COLO668 (cell line): ENCODE data around the gene ABCC11.

Experiments
- DNase-seq: peaks from one replicate; lab custom pipeline; 2025; ENCODE audit not compliant: unreplicated experiment; lab: John Stamatoyannopoulos, UW

Gene ABCC11

GRCh38 chr16:48247311-48247710 lies at the start of gene ABCC11:
ABCC11 (minus strand) TSS chr16:48247539; CDS start chr16:48231921, 15,618 bp downstream.
- DNase-seq: no peak

DNA sequence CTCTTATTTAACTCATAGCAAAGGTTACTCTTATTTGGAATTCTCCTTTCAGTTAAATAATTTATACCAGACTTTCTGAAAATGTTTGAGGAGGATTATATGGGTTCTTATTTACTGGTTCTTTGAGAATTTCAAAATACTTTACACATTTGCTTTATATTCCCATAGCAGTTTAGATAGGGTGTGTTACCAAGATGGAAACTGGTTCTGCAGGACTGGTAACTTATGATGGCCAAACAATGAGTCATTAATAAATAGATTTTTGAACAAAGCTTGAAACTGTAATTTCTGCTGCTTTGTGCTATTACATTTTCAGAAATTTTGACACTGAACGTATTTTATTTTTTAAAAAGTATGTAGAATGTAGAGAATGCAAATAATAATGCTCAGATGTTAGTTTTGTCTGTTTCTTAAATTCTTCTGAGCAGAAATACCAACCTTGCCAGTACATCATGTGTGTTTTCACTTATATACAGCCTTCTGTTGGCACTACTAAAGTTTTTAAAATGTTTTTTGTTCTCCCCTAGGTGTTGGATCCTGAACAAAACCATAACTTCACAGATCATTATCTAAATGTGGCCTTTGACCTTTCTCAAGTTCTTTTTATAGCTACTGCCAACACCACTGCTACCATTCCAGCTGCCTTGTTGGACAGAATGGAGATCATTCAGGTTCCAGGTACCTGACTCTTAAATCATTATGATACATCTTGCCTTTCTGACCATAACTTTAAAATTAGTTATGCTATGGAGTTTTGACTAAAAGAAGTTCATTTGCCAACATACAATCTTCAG lies 48.3 kb upstream of the ABCC11 start:
- DNase-seq: no peak

GRCh38 chr16:48294724-48295123 lies 47.4 kb upstream of the ABCC11 start:
- DNase-seq: no peak

- no peak for DNase-seq
Observed at GRCh38 chr16:48292452-48292851, 45.1 kb upstream of the ABCC11 start.

GRCh38 chr16:48291754-48292153 lies 44.4 kb upstream of the ABCC11 start:
- no peak for DNase-seq

DNA sequence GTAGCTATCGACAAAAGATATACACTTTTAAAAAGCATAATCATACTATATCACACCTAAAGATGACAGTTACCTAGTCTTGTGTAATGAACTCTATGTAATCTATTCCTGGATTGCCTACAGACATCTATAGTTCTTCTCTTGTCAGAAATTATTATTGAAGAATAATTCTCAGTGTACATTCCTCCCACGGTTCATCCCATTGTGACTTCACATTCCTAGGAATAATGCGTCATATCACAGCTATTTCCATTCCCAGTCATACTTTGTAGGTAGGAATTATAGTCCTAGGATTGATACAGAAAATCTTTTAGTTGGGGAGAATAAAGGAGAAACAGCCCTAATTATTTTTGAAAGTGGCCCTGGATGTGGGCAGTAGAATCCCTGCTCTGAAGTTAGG lies 44.0 kb upstream of the ABCC11 start:
- DNase-seq: no peak

GRCh38 chr16:48287239-48287638 lies 39.9 kb upstream of the ABCC11 start:
- no peak for DNase-seq

- no peak for DNase-seq
Observed at GRCh38 chr16:48284772-48285409, 37.6 kb upstream of the ABCC11 start.

DNA sequence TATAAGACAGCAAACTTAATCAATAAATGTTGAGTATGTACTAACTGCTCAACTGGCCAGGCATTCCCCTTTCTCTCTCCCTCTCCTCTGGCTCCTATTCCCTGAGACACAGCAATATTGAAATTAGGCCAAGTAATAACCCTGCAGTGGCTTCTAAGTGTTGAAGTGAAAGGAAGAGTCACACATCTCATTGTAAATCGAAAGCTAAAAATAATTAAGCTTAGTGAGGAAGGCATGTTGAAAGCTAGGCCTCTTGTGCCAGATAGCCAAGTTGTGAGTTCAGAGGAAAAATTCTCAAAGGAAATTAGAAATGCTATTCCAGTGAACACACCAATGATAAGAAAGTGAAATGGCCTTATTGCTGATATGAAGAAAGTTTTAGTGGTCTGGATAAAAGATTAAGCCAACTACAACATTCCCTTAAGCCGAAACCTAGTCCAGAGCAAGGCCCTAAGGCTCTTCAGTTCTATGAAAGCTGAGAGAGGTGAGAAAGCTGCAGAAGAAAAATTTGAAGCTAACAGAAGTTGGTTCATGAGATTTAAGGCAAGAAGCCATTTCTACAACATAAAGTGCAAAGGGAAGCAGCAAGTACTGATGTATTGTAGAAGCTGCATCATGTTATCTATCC lies 35.4 kb upstream of the ABCC11 start:
- no peak for DNase-seq

GRCh38 chr16:48280546-48280945 lies 33.2 kb upstream of the ABCC11 start:
- DNase-seq: no peak

- DNase-seq: no peak
Observed at GRCh38 chr16:48279199-48279598, 31.9 kb upstream of the ABCC11 start.

- no peak for DNase-seq
Observed at GRCh38 chr16:48277158-48277557, 29.8 kb upstream of the ABCC11 start.

DNA sequence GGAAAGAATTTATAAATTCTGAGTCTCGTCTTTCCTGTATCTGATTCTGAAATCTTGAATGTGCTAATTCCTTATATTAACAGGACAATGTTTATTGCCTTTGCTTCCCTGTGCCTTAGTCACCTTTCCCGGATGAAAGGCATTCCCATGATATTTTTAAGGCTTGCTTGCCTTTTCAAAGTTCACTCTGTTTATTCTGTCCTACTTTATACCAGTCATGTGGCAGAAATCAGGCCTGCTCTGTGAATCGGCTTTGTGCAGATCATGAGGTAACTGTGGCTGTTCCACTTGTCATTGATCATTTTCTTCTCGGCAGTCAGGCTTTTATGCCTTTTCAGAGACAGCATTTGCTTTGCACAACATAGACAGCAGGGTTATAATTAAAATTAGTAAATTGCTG lies 28.8 kb upstream of the ABCC11 start:
- no peak for DNase-seq

DNA sequence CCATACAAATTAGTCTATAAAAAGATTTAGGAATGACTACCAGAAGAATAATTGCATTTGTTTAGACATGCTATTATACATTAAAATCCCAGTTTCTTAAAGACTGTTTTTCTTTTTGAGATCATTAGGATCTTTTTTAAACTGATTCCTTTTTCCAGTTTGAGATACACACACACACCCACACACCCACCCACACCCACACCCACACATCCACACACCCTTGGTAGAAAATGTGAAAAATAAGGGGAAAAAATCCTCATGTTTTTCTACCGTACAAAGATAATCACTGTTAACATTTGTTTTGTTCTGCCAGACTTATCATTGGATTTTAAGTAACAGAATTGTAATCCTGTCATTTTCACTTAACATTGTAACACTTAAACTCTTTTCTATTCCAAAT lies 27.1 kb upstream of the ABCC11 start:
- no peak for DNase-seq

- no peak for DNase-seq
Observed at GRCh38 chr16:48272837-48273421, 25.6 kb upstream of the ABCC11 start.

GRCh38 chr16:48271728-48272127 lies 24.4 kb upstream of the ABCC11 start:
- DNase-seq: no peak

DNA sequence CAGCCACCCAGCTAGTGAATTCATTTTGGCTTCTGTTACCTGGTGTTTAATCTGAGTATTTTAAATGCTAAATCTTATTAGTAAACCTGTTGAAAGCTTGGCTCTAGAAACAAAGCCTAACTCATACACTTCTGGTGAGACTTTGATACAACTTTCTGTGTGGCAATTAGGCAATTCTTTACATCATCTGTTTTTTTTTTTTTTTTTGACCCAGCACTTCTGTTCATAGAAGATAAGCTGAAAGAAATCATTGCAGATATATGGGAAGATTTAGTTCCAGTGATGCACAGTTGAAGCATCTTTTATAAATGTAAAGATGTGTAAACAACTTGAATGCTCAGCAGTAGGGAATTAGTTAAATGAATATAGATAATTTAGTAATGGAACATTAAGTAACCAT lies 21.7 kb upstream of the ABCC11 start:
- no peak for DNase-seq

DNA sequence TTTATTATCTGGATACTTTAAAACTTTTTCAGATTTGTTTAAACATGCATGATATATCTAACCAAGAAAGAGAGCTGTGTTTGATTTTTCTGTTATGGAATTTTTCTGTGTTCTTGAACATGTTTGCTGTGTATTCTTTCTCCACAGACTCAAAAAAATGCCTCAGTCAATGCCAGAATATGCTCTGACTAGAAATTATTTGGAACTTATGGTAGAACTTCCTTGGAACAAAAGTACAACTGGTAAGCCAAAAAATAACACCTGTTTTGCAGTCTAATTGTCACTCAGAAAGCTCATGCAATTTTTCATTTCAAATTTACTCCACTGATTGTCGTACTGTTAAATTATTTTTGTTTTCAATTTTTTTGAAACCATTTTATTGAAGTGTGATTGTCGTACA lies 15.3 kb upstream of the ABCC11 start:
- no peak for DNase-seq

GRCh38 chr16:48261569-48261968 lies 14.2 kb upstream of the ABCC11 start:
- DNase-seq: no peak

DNA sequence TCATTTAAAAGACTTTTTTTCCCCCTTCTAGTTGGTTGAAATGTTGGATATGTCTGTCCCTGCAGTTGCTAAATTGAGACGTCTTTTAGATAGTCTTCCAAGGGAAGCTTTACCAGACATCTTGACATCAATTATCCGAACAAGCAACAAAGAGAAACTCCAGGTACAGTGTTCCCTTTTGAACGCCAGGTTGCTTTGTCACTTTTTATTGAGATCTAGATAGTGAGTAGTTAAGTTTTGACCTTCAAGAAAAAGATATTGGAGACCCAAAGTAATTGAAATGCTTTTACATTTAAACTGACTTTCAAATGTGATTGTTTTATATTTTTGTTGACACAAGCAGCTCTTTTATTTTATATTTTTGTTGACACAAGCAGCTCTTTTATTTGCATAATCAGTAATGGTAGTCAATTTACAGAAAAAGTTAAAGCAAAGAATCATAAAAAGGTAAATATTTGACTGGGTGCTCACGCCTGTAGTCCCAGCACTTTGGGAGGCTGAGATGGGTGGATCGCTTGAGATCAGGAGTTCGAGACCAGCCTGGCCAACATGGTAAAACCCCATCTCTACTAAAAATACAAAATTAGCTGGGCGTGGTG lies 9.3 kb upstream of the ABCC11 start:
- no peak for DNase-seq

DNA sequence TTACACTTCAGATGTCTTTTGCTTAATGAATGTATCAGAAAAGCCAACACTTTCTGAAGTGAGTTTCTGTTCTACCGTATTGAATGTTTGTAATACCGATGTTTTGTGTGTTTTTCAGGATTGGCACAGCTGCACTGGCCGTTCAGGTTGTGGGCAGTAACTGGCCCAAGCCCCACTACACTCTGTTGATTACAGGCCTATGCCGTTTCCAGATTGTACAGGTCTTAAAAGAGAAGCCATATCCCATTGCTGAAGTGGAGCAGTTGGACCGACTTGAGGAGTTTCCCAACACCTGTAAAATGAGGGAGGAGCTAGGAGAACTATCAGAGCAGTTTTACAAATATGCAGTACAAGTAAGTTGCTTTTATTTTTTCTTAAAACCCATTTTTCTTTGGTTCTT lies 4.7 kb upstream of the ABCC11 start:
- DNase-seq: no peak
